Measurements from ENCODE around the gene SSR3. TPM values are rescaled to one million over a fixed set of nuclear protein-coding genes. Genes with fewer than 3 reads are reported as not detected.

The SSR3 gene
- total and polyA plus RNA-seq, 8 donors, result 30.4 to 190 (median 76.8) TPM

- peaks cover 0 to 4% (median 0%) of the 10 kb centered on the region in 4 donors for H3K4me1 ChIP-seq
- H3K4me3 ChIP-seq, result no peak overlapping the region
- no peaks in the 10 kb centered on the region for H3K36me3 ChIP-seq
- peak in 1 of 2 donors; percentile 23 for DNase-seq
- TF ChIP-seq POLR2AphosphoS5 (IDR thresholded peaks at IDR 0.05) (no peak), POLR2A (IDR thresholded peaks at IDR 0.05) (no peak), EP300 (IDR thresholded peaks at IDR 0.05) (no peak)
- TF ChIP-seq, protein P1, sequence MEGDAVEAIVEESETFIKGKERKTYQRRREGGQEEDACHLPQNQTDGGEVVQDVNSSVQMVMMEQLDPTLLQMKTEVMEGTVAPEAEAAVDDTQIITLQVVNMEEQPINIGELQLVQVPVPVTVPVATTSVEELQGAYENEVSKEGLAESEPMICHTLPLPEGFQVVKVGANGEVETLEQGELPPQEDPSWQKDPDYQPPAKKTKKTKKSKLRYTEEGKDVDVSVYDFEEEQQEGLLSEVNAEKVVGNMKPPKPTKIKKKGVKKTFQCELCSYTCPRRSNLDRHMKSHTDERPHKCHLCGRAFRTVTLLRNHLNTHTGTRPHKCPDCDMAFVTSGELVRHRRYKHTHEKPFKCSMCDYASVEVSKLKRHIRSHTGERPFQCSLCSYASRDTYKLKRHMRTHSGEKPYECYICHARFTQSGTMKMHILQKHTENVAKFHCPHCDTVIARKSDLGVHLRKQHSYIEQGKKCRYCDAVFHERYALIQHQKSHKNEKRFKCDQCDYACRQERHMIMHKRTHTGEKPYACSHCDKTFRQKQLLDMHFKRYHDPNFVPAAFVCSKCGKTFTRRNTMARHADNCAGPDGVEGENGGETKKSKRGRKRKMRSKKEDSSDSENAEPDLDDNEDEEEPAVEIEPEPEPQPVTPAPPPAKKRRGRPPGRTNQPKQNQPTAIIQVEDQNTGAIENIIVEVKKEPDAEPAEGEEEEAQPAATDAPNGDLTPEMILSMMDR (IDR thresholded peaks at IDR 0.05), result no peak
- WGBS, 5 donors, result 14 to 35% (median 28%) methylated on average over 1 of the region's 1 CpG
- H3K27ac ChIP-seq, result no peak overlapping the region
- no peaks in the 10 kb centered on the region for H3K9me3 ChIP-seq
- intact Hi-C loops (cut with DNase I; ENCODE audit: low total_unique reads), result no loop called here
- H3K27me3 ChIP-seq, result no peaks in the 10 kb centered on the region
Observed at GRCh38 chr3:156559321-156559720, 4.4 kb upstream of the SSR3 start.

DNA sequence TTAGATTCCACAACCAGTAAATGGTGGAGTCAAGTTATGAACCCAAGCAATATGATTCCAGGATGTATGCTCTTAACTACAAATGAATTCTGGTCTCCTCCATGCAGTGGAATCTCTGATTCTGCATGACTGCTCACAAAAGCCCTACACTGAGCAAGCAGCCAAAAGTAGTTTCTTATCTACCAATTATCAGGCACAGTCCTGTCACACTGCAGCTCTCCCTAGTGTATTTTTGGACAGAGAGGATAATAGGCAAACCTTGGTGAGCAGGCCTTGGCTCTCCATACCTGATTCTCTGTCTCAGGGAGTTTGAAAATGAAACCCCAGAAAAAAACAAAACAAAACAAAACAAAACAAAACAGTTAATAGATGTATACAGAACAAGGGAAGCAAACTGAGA lies 3.5 kb upstream of the SSR3 start:
- H3K4me3 ChIP-seq, result no peak overlapping the region
- no peaks in the 10 kb centered on the region for H3K27me3 ChIP-seq
- no peaks in the 10 kb centered on the region for H3K9me3 ChIP-seq
- intact Hi-C loops (cut with DNase I; ENCODE audit: low total_unique reads), result no loop called here
- no peaks in the 10 kb centered on the region for H3K36me3 ChIP-seq
- no peak for DNase-seq
- H3K27ac ChIP-seq, result no peak overlapping the region
- H3K4me1 ChIP-seq, result peaks cover 7 to 9% (median 8%) of the 10 kb centered on the region in 4 donors
- TF ChIP-seq POLR2A (IDR thresholded peaks at IDR 0.05), result no peak
- no peak for TF ChIP-seq POLR2AphosphoS5 (IDR thresholded peaks at IDR 0.05)
- TF ChIP-seq, protein P1 (IDR thresholded peaks at IDR 0.05), result no peak
- no peak for TF ChIP-seq EP300 (IDR thresholded peaks at IDR 0.05)

DNA sequence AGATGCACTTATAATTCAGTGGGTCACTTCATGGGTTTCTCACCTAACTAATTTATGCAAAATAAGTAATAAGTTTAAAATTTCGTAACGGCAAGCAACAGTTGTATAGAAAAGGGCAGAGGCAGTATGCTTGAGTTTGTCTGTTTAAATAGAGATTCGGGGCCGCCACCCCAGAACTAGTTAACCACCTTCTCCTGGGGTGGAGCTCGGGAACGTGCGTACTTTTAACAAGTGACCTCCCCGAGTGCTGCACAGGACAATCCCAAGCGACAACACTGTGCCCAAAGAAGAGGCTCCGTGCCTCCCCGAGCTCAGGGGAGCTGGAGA lies 439 bp downstream of the SSR3 start:
- TF ChIP-seq POLR2AphosphoS5 (IDR thresholded peaks at IDR 0.05) (no peak), POLR2A (IDR thresholded peaks at IDR 0.05) (no peak), EP300 (IDR thresholded peaks at IDR 0.05) (no peak)
- TF ChIP-seq, protein P1 (IDR thresholded peaks at IDR 0.05), result no peak
- peak overlapping the region; percentile 78 to 88 (median 86) for H3K4me3 ChIP-seq
- WGBS, 5 donors, result 0% methylated on average over 9 to 11 of the region's 11 CpGs
- DNase-seq, result peak in 1 of 2 donors; percentile 31
- no peaks in the 10 kb centered on the region for H3K27me3 ChIP-seq
- no peaks in the 10 kb centered on the region for H3K9me3 ChIP-seq
- H3K27ac ChIP-seq, result peak overlapping the region; percentile 87 to 96 (median 92)
- H3K4me1 ChIP-seq, result peaks cover 13 to 46% (median 36%) of the 10 kb centered on the region in 4 donors
- intact Hi-C loops (cut with DNase I; ENCODE audit: low total_unique reads), result no loop called here
- H3K36me3 ChIP-seq, result peaks cover 0 to 35% (median 24%) of the 10 kb centered on the region in 4 donors

DNA sequence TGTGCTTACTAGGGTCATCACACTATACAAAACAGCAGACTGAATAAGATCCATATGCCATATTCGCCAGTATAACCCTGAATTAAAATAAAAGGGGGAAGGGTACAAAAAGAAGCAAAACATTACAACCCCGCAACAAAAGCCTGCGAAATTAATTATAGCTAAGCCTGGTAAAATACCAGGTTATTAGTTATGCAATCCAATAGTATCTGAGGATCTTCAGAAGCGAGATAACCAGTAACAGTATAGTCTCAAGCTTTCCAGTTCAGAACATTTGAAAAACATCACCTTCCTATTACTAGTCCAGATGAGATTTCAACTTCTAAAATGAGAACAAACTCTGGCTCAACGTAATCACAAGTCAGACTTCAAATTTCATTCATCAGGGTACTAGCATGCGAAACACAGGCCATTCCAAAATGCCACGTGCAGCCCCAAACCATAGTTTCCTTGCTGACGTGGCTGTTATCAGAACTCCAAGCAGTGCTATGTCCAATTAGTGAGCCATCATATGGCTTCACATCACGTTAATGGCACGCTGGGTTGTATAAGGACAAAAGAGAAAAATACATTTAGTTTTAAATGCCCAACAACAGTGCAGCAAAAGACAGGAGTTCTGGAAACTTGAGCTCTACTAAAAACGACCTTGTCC lies 1.1 kb downstream of the SSR3 start:
- H3K36me3 ChIP-seq, result peaks cover 6 to 40% (median 30%) of the 10 kb centered on the region in 4 donors
- peak in 1 of 3 donors; percentile 38 for TF ChIP-seq POLR2AphosphoS5 (IDR thresholded peaks at IDR 0.05)
- no peak for TF ChIP-seq POLR2A (IDR thresholded peaks at IDR 0.05)
- TF ChIP-seq EP300 (IDR thresholded peaks at IDR 0.05), result no peak
- DNase-seq, result peak in 1 of 2 donors; percentile 62
- H3K27ac ChIP-seq, result peak overlapping the region in 4 of 5 donors; percentile 87 to 92 (median 90)
- intact Hi-C loops (cut with DNase I; ENCODE audit: low total_unique reads), result no loop called here
- H3K4me1 ChIP-seq, result peaks cover 13 to 51% (median 36%) of the 10 kb centered on the region in 4 donors
- no peaks in the 10 kb centered on the region for H3K9me3 ChIP-seq
- WGBS, 5 donors, result 18 to 27% (median 20%) methylated on average over 11 of the region's 11 CpGs
- H3K27me3 ChIP-seq, result no peaks in the 10 kb centered on the region
- H3K4me3 ChIP-seq, result peak overlapping the region; percentile 78 to 88 (median 86)

DNA sequence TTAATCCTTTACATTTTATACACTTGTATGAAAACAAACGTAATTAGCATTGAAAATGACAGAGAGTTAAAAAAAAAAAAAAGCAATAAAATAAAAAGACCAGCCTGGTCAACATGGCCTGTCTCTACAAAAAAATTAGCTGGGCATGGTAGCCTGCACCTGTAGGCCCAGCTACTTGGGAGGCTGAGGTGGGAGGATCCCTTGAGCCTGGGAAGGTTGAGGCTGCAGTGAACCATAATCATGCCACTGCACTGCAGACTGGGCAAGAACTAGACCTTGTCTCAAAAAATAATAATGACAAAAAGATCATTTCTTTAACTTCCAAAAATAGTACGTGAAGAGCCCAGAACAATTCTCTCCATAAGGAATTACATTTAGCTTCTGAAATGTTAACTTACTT lies 1.9 kb downstream of the SSR3 start:
- Histone ChIP-seq H3K27me3 (no peaks in the 10 kb centered on the region), H3K4me3 (peak overlapping the region in 3 of 4 donors; percentile 78 to 87 (median 85)), H3K27ac (no peak overlapping the region), H3K9me3 (no peaks in the 10 kb centered on the region), H3K36me3 (peaks cover 8 to 48% (median 39%) of the 10 kb centered on the region in 4 donors), H3K4me1 (peaks cover 17 to 59% (median 40%) of the 10 kb centered on the region in 4 donors)
- WGBS, 5 donors, result 78 to 83% (median 78%) methylated on average over 2 of the region's 2 CpGs
- intact Hi-C loops (cut with DNase I; ENCODE audit: low total_unique reads), result no loop called here
- no peak for TF ChIP-seq POLR2A (IDR thresholded peaks at IDR 0.05)
- no peak for TF ChIP-seq POLR2AphosphoS5 (IDR thresholded peaks at IDR 0.05)
- TF ChIP-seq, protein P1 (IDR thresholded peaks at IDR 0.05), result no peak
- TF ChIP-seq EP300 (IDR thresholded peaks at IDR 0.05), result no peak
- no peak for DNase-seq

Data from stomach (tissue), 9 donors.